HUES64 (cell line): ENCODE results near the gene WNT16.

Source experiments
- H3K27ac ChIP-seq: 2 replicates; pipeline ENCODE4 v1.7.0; 2013; ENCODE audit warnings: low read depth, low read length, inconsistent platforms
- H3K27me3 ChIP-seq: 2 replicates; pipeline ENCODE4 v1.6.1; 2013; ENCODE audit warnings: mild to moderate bottlenecking, low read length; ENCODE audit not compliant: insufficient read depth
- H3K36me3 ChIP-seq: 2 replicates; pipeline ENCODE4 v1.6.1; 2013; ENCODE audit warnings: mild to moderate bottlenecking, low read length; ENCODE audit not compliant: insufficient read depth
- H3K4me1 ChIP-seq: 2 replicates; pipeline ENCODE4 v1.6.1; 2013; ENCODE audit warnings: mild to moderate bottlenecking, low read length, moderate library complexity; ENCODE audit not compliant: insufficient read depth
- H3K4me3 ChIP-seq: 2 replicates; pipeline ENCODE4 v1.5.1; 2013; ENCODE audit warnings: mild to moderate bottlenecking, low read length, moderate library complexity
- H3K9ac ChIP-seq: 2 replicates; pipeline ENCODE4 v1.6.1; 2013; ENCODE audit warnings: mild to moderate bottlenecking, low read depth, low read length
- H3K9me3 ChIP-seq: 2 replicates; pipeline ENCODE4 v1.6.1; 2013; ENCODE audit warnings: low read depth, low read length; ENCODE audit not compliant: insufficient read depth
- WGBS: fragments of 150-250, 120-280 bp; methylation state at CpG from one replicate; pipeline ENCODE4 v1.1.7; 2013; ENCODE audit warnings: missing lambda C conversion rate; 5-methylcytosine and 5-hydroxymethylcytosine counted together

The WNT16 gene

DNA sequence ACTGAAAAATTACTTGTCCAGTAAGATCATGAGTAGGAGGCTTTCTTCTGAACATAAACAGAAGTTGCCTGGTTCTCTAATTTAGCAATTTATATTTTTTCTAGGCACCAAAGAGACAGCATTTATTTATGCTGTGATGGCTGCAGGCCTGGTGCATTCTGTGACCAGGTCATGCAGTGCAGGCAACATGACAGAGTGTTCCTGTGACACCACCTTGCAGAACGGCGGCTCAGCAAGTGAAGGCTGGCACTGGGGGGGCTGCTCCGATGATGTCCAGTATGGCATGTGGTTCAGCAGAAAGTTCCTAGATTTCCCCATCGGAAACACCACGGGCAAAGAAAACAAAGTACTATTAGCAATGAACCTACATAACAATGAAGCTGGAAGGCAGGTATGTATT lies 2.8 kb downstream of the WNT16 start:
- WGBS = 74% methylated on average over 5 of the region's 5 CpGs
- peaks cover 5% of the 10 kb centered on the region; the same call in 1 of the 2 replicates for H3K4me1 ChIP-seq
- no peaks in the 10 kb centered on the region for H3K36me3 ChIP-seq
- H3K27me3 ChIP-seq = peaks cover 51% of the 10 kb centered on the region
- H3K4me3 ChIP-seq = no peak overlapping the region
- H3K27ac ChIP-seq = no peak overlapping the region
- H3K9me3 ChIP-seq = no peaks in the 10 kb centered on the region
- no peak overlapping the region for H3K9ac ChIP-seq

DNA sequence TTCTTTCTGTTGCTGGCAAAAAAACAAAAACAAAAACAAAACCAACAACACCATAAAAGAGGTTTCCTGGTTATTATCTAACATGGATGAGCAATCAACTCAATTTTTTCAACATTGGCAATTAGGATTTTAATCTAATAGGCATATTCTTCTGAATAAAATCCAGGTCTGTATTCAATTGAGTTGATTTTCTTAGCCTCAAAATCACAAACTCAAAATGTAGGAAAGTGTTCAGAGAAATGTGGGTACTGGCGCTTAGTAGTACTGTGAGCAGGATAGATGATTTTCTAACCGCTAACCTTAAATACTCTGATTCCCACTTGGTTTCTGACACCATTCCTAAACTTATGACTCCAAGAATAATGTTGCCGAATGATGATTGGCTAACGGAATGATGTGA lies 5.6 kb downstream of the WNT16 start:
- no peak overlapping the region for H3K9ac ChIP-seq
- no peak overlapping the region for H3K4me3 ChIP-seq
- H3K36me3 ChIP-seq = no peaks in the 10 kb centered on the region
- peaks cover 32% of the 10 kb centered on the region for H3K27me3 ChIP-seq
- no peaks in the 10 kb centered on the region for H3K9me3 ChIP-seq
- H3K4me1 ChIP-seq = peaks cover 5% of the 10 kb centered on the region; the same call in 1 of the 2 replicates
- 98% methylated on average over 4 of the region's 4 CpGs for whole genome bisulfite sequencing
- H3K27ac ChIP-seq = no peak overlapping the region

DNA sequence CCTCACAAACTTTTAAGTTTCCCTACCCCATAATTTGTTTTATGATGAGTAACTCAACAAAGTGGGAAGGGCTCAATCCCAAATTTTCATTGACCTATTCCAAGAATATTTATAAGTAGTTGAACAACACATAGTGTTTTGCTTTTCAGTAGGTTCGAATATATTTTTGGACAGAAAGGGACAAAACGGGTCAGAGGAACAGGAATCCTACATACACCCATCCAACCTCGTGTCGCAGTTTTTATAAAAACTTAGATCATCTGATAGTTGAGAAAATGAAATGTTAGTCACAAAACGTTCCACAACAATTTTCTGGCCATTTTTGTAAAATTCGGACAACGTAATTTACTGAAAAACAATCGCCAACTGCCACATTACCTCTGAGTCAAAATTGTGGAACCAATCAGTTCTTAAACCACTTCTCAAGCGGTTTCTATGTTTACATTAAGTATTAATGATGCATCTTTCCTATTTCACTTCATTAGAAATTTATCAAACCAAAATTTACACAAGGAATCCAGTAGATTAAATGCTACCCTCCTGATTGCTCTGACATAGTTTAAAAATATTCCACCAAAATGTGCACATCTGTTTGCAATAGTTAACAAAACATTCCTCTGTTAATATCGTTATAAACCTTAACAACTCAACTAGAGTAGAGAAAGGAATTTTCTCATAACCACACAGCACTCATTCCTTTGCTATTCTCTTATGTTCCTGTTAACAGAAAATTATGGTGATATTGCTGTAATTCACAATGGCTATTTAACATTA lies 6.3 kb downstream of the WNT16 start:
- Histone ChIP-seq H3K9ac (no peak overlapping the region), H3K4me3 (no peak overlapping the region), H3K36me3 (no peaks in the 10 kb centered on the region), H3K4me1 (peaks cover 5% of the 10 kb centered on the region; the same call in 1 of the 2 replicates), H3K27me3 (peaks cover 25% of the 10 kb centered on the region), H3K27ac (no peak overlapping the region), H3K9me3 (no peaks in the 10 kb centered on the region)
- 89% methylated on average over 7 of the region's 10 CpGs for WGBS

DNA sequence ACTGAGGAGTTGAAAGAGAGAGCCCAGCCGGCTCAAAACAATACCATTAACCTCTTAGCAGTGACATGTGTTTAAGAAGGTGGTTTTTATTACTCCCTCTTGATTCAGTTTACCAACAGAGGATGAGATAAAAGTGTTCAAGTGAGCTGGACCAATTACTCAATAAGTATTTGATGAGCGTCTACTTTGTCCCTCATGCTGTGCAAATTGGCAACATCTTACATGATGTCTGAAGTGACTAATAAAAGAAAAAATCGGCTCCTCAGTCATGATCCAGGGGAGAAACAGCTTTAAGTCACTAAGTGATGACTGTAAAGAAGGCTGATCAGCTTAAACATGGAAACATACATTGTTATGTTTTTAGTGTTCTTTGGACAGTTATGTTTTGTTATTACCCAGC lies 7.8 kb downstream of the WNT16 start:
- Histone ChIP-seq H3K4me1 (no peaks in the 10 kb centered on the region), H3K9me3 (no peaks in the 10 kb centered on the region), H3K36me3 (no peaks in the 10 kb centered on the region), H3K27ac (no peak overlapping the region), H3K27me3 (peaks cover 10% of the 10 kb centered on the region), H3K4me3 (no peak overlapping the region), H3K9ac (no peak overlapping the region)
- 91% methylated on average over 2 of the region's 3 CpGs for WGBS

DNA sequence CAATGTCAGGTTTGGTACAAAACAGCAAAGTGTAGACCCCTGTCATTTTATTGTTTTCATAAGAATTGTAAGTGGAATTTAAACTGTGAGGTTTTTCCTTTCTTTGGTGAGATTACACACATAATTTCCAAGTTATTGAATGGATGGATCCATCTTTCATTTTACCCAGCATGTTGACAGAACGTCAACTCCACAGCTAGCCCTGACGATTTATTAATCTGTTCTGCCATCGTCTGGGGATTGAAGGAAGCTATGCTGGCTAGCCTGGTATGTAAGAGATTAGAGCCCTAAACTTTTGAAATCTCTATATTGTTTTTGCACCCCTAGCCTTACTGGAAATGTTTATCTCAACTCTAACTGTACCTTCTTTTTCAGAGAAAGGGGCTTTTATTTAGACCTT lies 8.6 kb downstream of the WNT16 start:
- no peaks in the 10 kb centered on the region for H3K9me3 ChIP-seq
- peaks cover 1% of the 10 kb centered on the region; the same call in 1 of the 2 replicates for H3K27me3 ChIP-seq
- H3K9ac ChIP-seq = no peak overlapping the region
- no peak overlapping the region for H3K27ac ChIP-seq
- no peaks in the 10 kb centered on the region for H3K4me1 ChIP-seq
- H3K36me3 ChIP-seq = no peaks in the 10 kb centered on the region
- WGBS = 59% methylated on average over 3 of the region's 3 CpGs
- H3K4me3 ChIP-seq = no peak overlapping the region

DNA sequence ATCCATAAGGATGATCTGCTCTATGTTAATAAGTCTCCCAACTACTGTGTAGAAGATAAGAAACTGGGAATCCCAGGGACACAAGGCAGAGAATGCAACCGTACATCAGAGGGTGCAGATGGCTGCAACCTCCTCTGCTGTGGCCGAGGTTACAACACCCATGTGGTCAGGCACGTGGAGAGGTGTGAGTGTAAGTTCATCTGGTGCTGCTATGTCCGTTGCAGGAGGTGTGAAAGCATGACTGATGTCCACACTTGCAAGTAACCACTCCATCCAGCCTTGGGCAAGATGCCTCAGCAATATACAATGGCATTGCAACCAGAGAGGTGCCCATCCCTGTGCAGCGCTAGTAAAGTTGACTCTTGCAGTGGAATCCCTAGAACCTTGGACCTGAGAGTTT lies 10.3 kb downstream of the WNT16 start:
- Histone ChIP-seq H3K36me3 (no peaks in the 10 kb centered on the region), H3K27me3 (no peaks in the 10 kb centered on the region), H3K9ac (no peak overlapping the region), H3K4me1 (no peaks in the 10 kb centered on the region), H3K4me3 (no peak overlapping the region), H3K9me3 (no peaks in the 10 kb centered on the region), H3K27ac (no peak overlapping the region)
- 92% methylated on average over 5 of the region's 5 CpGs for WGBS

DNA sequence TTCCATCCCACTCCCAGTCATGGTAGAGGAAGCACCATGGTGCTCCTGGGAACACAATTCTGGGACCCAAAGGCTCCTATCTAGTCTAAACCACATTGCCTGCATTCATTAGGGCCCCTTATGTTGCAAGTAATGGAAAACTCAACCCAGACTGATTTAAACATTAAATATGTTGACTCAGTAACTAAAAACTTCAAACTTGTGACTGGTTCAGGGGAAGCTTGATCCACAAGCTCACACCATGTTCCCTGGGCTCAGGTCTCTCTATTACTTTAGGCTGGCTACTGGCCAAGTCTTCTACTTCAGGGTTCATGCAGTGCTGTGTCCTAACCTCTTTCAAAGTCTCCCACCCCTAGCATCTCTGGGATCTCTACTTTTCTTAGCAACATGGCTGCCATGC lies 13.1 kb downstream of the WNT16 start:
- H3K4me1 ChIP-seq = no peaks in the 10 kb centered on the region
- no peaks in the 10 kb centered on the region for H3K9me3 ChIP-seq
- H3K4me3 ChIP-seq = no peak overlapping the region
- H3K27me3 ChIP-seq = no peaks in the 10 kb centered on the region
- no peak overlapping the region for H3K27ac ChIP-seq
- no peaks in the 10 kb centered on the region; the same call in 1 of the 2 replicates for H3K36me3 ChIP-seq
- no peak overlapping the region for H3K9ac ChIP-seq

DNA sequence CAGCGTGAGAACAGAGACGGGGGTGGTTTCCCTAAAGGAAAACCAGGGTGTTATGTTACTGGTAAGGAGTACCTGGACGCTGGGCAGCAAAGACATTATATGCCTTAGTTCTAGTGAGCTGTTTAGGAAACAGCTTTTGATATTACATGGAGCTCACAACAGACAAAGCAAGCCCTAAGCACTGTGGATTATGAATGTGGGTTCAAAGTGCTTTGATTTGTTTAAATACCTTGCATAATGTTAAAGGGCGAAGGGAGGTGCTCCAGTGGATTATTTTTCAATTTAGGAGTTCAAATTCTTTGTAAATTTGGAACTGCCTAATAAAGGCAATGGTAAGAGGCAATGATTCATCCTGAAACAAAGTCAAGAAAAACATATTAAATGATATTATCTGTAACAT lies 13.8 kb downstream of the WNT16 start:
- WGBS = 93% methylated on average over 4 of the region's 4 CpGs
- Histone ChIP-seq H3K27me3 (no peaks in the 10 kb centered on the region), H3K4me3 (no peak overlapping the region), H3K36me3 (no peaks in the 10 kb centered on the region; the same call in 1 of the 2 replicates), H3K27ac (no peak overlapping the region), H3K9ac (no peak overlapping the region), H3K9me3 (no peaks in the 10 kb centered on the region), H3K4me1 (no peaks in the 10 kb centered on the region)

DNA sequence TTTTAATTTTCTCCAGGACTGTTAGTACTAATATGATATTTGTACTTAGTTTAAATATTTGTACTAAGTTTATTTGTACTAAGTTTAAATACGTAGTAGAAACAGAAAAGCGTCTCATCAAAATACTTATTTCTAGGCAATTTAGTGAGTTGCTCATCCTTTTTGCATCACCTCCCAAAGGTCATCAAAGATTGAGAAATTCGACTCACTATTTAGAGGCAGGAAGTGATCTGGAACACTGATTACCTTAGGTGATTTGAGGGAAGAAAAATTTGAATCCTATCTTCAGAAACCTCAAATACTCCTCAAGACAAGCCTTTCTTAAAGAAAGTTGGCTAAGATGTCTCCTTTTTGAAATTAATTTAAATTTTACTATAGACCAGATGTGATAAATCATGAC lies 14.5 kb downstream of the WNT16 start:
- H3K27ac ChIP-seq = no peak overlapping the region
- no peak overlapping the region for H3K4me3 ChIP-seq
- no peaks in the 10 kb centered on the region for H3K4me1 ChIP-seq
- H3K9me3 ChIP-seq = no peaks in the 10 kb centered on the region
- 71% methylated on average over 1 of the region's 3 CpGs for WGBS
- no peaks in the 10 kb centered on the region; the same call in 1 of the 2 replicates for H3K36me3 ChIP-seq
- no peaks in the 10 kb centered on the region for H3K27me3 ChIP-seq
- H3K9ac ChIP-seq = no peak overlapping the region

DNA sequence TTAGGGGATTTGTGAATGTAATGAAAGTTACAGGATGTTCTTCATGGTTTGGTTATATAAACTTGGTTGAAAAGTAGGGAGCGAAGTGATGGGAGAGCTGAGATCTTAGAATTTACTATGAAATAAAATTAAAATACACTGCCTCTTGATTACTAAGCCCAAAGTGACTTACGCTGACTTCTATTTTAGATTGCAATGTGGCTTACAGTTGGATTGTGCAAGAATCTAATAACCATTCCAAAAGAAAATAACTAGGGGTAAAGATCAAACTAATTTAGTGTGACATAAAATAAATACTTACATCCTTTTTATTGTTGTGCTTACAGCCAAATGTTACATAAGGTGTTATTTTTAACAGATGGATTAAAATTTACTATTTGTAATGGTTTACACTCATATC lies 15.3 kb downstream of the WNT16 start:
- H3K9me3 ChIP-seq = no peaks in the 10 kb centered on the region
- H3K4me3 ChIP-seq = no peak overlapping the region
- H3K36me3 ChIP-seq = no peaks in the 10 kb centered on the region; the same call in 1 of the 2 replicates
- no peak overlapping the region for H3K27ac ChIP-seq
- WGBS = no CpG with 5 or more reads among the region's 2 CpGs
- H3K4me1 ChIP-seq = no peaks in the 10 kb centered on the region
- H3K9ac ChIP-seq = no peak overlapping the region
- H3K27me3 ChIP-seq = no peaks in the 10 kb centered on the region

DNA sequence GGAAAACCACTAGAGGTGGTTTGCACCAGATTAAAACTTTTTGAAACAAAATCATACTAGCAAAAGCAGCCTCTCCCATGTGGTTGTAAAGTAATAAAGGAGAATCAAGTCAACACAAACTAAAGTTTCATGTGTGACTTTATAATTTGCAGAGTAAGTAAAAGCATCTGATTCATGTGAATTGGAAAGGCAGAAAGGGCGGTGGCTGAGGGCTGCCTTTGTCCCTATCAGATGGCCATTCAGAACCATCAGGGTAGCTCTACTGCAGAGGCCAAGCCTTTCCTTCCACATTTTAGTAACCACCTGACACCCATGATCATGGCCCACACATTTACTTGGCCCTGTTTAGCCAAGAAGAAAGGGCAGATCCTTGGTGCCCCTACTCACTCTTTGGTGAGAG lies 15.7 kb downstream of the WNT16 start:
- Histone ChIP-seq H3K9ac (no peak overlapping the region), H3K4me3 (no peak overlapping the region), H3K27me3 (no peaks in the 10 kb centered on the region), H3K36me3 (no peaks in the 10 kb centered on the region; the same call in 1 of the 2 replicates), H3K27ac (no peak overlapping the region), H3K4me1 (no peaks in the 10 kb centered on the region), H3K9me3 (no peaks in the 10 kb centered on the region)
- 94% methylated on average over 1 of the region's 1 CpG for WGBS

DNA sequence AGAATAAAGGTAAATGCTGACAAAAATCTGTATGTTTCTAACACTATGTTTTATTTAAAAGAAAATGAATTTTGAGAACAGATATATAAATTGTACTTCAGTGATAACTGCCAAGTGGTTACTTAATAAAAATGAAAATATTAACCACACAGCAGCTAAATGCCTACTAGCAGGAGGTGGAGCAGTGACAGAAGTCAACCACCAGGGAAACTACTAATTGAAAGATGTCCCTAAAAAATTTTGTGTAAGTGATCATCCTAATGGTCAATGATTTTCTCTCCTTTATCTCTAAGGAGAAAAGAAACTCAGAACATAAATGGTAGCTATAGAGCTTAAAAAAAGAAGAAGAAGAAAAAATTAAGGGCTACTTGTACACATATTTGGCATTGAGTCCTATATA lies 22.9 kb downstream of the WNT16 start:
- no peak overlapping the region for H3K27ac ChIP-seq
- H3K36me3 ChIP-seq = peaks cover 64% of the 10 kb centered on the region
- H3K27me3 ChIP-seq = no peaks in the 10 kb centered on the region
- no peaks in the 10 kb centered on the region for H3K9me3 ChIP-seq
- no peak overlapping the region for H3K4me3 ChIP-seq
- no peak overlapping the region for H3K9ac ChIP-seq
- H3K4me1 ChIP-seq = no peaks in the 10 kb centered on the region
